Left ventricle myocardium superior (tissue), 1 donor: Measurements from ENCODE around the gene PIGC. TPM values are rescaled to one million over a fixed set of nuclear protein-coding genes. Genes with fewer than 3 reads are reported as not detected.

Experiments
- ATAC-seq: fragments of 200-7000 bp; cut with Tn5 transposase; one replicate; pipeline ENCODE4 v1.9.1; 2020; ENCODE audit warnings: mild to moderate bottlenecking, moderate library complexity
- DNase-seq: peaks from one replicate; pipeline ENCODE4 v3.0.0-alpha.2; 2020
- intact Hi-C: fragments of 100-400 bp; cut with micrococcal nuclease; formaldehyde crosslinking; loops from one replicate; pipeline ENCODE4 v1.11.0; 2022
- long read RNA-seq: library from polyadenylated mRNA; unstranded; transcript quantifications from one replicate; pipeline ENCODE4 v2.0.0, GENCODE V29; 2021
- total RNA-seq: library from RNA; stranded (reverse); fragmentation: NEBNext Ultra II Directional; extraction: Animal tissue kit (Norgen Biotek cat#: 25700); gene quantifications from one replicate; pipeline ENCODE4 v1.2.1, GENCODE V29; 2021
- donor health status: DM: no; HTN: yes; CAD: no; lungs with severe emphysema.

Gene PIGC
- 12.3 TPM for total RNA-seq
- long read RNA-seq, transcript PIGC-201 (2 exons, 1,447 nt): major isoform, 15 of 24 reads
- long read RNA-seq, partial matches to known transcripts: 0 of 24 reads
- long read RNA-seq, other reads (novel, unspliced or antisense): 8 of 24 reads

DNA sequence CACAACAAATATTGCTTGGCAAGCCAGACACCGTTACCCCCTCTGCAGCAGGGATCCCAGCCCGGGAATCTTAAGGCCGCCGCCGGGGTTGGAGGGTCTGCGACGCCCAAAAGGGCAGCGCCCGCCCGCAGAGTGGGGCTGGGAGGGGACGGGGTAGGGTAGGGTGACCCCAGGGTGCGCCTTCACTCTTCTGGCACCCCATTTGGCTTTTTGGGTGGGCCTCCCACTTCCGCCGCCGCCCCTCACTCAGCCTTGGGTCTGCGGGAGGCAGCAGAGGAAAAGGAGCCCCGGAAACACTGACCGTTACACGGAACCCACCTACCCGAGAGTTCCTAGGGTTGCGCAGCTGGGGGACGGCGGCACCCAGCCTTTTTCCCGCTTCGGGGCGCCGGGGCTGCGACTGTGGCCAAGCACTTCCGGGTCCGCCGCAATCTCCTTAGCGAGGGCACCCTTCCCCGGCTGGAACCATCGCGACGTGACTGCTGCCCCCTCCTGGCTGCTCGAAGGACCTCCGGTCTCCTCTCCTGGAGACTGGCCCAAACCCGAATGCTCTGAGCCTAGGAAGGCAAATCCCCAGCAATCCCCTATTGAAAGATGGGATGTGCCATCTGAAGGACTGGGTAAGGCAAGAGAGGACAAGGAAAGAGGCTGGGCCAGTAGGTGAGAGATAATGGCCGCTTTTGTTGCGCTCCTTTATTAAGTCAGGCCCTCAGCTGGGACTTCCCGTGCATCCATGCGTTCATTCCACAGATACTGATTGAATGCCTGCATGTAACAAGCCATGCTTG, at the start of gene PIGC:
TSS of gene PIGC (minus strand) at position 404 of the 788 bp plus-strand sequence. CDS start 1,447 bp downstream, outside the sequence.
- intact Hi-C loops: no loop called here

DNA sequence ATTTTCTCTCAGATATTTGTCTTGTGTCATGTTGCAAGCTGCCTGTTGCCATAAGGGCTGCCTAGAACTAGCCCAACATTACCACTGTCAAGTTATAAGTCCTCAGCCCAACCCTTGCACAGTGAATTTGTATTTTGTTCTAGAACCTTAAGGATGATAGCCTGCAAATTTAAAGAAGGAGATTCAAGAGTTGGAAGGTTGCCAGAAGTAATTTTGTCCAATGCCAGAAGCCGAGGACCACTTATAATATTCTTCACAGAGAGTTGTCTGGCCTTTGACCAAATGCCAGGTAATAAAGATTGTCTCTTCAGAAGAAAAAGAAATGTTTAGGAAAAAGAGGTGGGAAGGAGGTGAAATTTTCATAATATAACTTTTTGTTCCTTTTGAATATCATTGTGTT, 48.6 kb upstream of the PIGC start:
- ATAC-seq: no peak
- no peak for DNase-seq
- intact Hi-C loops: no loop called here

More for the DNA sequence above, at the start of gene PIGC:
- ATAC-seq (peak; percentile 100), DNase-seq (peak; percentile 93)

DNA sequence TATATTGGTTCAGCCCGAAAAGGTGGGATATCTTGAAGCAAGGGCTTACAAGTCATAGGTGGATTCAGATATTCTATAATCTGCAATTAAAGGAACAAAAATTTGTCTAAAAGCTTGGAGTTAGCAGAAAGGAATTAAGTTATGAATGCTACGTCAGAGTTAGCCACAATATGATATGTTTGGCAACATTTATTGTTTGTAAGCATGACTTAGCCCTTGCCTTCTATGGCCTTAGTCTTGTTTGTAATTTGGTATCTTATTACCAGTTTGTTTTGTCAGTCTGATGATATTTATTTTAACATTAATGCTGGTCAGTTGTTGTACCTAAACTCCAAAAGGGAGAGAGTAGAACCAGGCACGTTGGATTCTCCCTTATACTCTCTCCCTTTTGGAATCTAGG, 46.0 kb upstream of the PIGC start:
- ATAC-seq (no peak), DNase-seq (no peak)
- intact Hi-C loops: no loop called here

DNA sequence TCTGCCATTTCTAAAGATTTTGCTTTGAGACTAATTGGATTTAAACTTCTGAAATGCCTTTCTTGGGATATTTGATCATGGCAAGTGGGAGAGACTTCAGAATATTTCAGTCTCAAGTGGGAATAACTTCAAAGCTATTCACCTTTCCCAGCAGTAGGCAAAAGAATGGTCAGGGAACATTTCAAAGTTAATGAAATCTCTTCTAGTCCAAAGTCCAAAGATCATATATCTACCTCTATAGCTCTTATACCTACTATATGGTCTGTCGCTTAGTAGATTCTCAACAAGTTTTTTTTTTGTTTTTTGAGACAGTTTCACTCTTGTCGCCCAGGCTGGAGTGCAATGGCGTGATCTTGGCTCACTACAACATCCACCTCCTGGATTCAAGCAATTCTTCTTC, 44.5 kb upstream of the PIGC start:
- intact Hi-C loops: no loop called here
- DNase-seq (no peak), ATAC-seq (no peak)

DNA sequence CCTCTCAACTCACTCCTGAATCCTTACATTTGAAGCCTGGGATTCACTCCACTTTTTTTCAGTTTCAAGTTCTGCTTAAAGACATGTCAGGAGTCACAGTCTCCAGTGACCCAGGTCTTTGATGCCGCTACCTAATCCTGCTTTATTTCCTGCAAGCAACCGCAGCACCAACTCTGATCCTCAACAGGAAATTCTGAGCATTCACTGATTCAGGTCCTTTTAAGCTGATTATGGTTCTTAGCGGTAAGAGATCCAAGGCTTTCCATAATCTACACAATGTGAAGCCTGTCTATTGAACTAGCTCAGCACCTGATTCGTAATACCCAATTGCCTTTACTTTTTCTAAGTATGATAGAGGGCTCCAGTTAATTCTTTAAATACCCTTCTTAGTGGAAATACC, 43.7 kb upstream of the PIGC start:
- intact Hi-C loops: no loop called here
- DNase-seq (no peak), ATAC-seq (no peak)

DNA sequence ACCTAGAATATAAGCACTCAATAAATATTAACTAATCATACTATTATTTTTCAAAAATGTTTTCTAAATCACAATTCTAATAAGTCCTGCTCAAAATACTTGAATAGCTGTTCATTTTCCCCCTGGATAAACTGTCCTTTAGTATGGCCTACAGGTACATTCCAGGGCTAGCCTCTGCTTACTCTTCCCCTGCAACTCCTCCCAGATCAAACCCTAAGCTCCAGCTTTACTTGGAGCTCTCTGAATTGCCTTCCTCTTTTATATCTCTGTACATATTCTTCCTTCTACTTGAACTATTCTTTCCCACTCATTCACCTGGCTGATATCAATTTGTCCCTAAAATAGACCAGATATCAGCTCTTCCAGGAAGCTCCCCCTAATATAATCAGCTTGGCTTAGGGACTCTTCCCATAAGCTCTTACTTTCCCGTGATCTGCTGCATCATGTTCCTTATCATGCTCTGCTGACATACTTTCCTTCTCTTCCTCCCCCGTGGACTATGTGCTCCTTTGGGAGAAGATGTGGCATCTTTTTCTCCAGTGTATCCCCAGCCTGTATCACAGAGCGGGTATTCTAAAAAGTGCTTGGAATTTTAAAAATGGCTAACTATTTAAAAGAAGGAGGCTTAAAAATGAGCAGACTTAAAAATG, 43.1 kb upstream of the PIGC start:
- intact Hi-C loops: no loop called here
- ATAC-seq (no peak), DNase-seq (no peak)

DNA sequence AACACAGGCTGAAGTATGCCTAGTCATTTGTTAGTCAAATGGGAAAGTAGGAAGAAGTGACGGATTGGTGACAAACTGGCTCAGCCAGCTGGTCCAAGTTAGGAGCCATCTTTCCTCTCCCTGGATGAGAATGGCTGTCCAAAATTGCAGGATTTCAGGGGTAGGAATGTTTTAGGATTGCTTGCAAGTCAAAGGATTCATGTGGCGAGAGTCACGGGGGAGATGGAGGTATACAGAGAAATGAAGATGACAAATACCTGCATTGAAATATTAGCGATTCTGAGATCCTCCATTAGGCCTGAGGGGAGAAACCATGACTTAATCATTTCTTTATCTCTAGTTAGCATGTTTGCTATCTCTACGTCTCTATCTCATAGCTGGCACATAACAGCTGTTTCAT, 41.8 kb upstream of the PIGC start:
- DNase-seq (no peak), ATAC-seq (no peak)
- intact Hi-C loops: no loop called here

DNA sequence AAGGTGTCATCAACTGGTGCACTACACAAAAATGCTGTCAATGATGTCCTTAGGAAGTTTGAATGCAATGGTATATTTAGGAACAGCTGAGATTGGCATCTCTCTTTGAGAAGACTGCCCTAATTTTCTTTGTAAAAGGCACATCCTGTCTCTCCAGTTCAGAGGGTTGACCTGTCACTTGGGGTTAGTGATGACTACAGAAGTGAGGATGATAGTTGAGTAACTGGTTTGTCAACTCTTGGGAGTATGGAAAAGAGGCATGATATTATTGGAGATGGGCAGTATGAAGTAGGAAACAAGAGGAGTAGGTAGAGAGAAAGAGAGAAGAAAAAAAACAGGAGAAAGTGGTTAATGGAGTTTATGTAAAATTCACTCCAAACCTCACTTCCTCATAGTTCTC, 40.4 kb upstream of the PIGC start:
- intact Hi-C loops: no loop called here
- ATAC-seq (no peak), DNase-seq (no peak)

DNA sequence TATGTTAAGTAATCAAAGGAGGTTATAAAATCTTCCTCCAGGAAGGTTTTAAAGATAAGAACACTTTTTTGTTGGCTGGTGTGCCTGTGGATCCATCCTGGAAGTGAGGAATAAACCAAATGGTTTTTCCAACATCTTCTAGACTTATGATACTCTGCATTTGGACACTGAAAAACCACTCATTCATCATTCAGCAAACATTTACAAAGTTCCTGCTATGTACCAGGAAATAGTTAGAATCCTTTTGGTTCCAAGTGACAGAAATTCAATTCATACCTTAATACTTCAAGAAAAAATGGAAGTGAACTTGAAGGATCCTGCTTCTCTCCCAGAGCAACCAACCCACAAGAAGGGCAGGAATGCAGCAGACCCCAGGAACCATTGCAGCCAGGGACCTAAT, 39.6 kb upstream of the PIGC start:
- ATAC-seq (no peak), DNase-seq (no peak)
- intact Hi-C loops: no loop called here

DNA sequence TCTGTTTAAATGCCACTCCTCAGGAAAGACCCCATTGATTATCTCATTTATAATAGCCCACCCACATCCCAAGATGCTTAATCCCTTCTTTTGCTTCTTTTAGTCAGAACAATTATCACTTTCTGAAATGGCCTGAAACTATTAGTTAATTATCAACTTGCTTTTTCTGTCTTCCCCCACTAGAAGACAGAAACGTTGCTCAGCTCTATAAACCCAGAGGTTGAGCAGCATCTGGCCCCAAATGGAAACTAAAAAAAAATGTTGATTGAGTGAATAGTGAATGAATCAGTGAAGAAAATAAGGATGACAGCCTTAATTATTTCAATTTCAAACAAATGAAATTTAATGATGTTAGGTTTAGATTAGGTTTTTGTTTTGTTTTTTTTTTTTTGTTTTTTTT, 38.2 kb upstream of the PIGC start:
- intact Hi-C loops: no loop called here
- no peak for ATAC-seq
- no peak for DNase-seq

DNA sequence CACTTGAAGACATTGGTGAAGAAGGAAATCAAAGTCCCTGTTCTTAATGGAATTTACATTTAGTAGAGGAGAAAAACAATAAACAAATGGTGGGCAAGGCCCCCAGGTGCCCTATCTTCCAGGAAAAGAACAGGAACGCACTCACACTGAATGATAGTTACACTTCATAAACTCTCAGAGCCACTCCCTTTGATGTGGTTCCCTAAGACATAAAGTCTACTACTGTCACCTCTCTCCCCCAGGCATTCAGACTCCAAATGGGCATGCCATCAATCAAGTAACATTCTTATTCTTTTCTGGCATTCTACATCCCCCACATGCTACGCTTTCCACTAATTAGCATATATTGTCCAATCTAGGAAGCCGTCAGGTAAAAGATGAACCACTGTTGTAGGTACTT, 36.6 kb upstream of the PIGC start:
- intact Hi-C loops: no loop called here
- no peak for ATAC-seq
- no peak for DNase-seq

DNA sequence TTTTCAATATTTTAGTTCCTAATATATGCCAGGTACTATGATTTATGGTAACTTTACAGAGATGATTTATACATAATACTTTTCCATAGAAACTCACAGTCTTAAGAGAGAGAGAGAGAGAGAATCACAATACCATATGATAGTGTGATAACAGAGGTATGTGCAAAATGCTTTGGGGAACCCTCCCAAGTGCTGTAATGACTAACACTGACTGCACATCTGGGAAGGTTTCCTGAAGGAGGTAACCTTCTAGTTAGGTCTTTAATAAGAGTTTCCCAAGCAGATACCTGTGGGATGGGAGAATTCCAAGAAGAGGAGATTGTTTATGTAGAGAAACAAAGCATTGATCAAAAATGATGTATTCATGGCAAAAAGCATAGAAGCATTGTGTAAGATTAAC, 34.6 kb upstream of the PIGC start:
- intact Hi-C loops: no loop called here
- ATAC-seq (no peak), DNase-seq (no peak)

DNA sequence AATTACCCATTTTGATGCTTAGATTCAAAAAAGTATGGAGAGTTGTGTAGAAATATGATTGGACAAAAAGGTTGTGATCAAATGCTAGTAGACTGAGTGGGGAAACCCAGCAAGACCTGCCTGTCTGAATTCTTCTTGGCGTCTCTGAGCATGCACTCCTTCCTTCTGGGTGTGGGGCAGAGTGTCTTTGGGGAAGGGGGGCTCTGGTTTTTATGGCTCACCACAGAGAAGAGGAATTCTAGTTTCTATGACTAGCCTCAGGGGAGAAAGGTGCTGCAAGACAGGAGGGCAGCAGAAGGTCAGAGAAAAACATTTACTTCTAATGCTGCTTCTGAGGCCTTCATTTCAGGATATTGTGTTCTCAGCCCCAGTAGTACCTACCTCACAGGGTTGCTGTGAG, 33.9 kb upstream of the PIGC start:
- ATAC-seq (no peak), DNase-seq (no peak)
- intact Hi-C loops: no loop called here

DNA sequence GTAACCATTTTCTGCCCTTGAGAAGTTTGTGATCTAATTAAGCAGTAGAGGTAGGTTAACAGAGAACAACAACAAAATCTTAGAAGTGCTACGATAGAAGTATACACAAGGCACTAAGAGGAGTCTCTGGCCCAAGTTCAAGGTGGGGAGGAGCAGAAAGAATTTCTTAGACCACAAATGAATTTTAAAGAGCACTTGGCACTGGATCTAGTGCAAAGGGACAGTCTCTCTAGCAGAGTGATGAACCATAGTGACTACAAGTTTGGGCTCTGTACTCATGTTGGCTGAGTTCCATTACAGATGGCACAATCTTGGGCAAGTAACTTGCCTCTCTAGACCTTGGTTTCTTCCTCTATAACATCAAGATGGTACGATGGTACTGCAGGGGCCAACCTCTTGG, 33.3 kb upstream of the PIGC start:
- ATAC-seq (no peak), DNase-seq (no peak)
- intact Hi-C loops: no loop called here

DNA sequence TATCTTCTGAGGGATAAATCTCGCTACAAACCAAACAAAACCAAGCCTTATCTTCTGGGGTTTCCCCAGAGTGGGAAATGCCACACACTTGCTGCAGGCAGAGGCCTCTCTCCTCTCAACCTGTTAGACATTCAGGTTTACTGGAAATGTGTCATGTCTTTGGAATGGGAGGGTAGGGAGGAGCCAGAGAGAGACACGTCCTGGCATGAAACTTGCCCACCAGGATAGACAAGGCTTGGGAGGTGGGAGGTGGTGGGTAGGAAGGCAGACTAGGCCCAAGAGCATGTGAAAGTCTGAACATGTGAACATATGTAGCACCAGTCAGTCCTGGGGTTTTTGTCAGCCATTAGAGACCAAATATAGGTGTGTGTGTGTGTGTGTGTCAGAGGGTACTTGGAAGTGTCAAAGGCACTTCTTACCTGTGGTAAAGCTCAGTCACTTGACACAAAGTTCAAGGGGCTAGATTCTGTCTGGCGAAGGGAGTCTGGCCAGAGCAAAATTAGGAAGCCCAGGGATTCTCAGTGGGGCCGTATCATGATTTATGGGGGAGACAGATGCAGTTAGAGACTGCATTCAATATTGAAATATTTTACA, 32.4 kb upstream of the PIGC start:
- intact Hi-C loops: no loop called here
- DNase-seq (no peak), ATAC-seq (no peak)

DNA sequence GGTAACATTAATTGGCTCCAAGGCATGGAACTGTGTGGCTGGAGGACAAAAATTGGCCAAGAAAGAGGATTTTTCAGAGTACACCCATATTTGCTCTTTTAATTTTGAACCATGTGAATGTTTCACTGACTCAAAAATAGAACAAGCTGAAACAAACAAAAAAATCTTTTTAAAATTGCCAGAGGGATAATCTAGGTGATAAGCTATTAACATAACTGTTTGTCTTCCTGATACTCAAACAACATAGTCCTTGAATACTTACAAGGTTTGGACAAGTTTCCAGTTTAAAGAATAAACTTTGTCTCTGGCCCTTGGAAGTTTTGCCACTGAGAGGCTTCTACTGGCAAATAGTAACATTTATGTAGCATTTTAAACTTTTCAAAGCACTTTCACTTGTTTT, 30.0 kb upstream of the PIGC start:
- ATAC-seq (no peak), DNase-seq (no peak)
- intact Hi-C loops: no loop called here

DNA sequence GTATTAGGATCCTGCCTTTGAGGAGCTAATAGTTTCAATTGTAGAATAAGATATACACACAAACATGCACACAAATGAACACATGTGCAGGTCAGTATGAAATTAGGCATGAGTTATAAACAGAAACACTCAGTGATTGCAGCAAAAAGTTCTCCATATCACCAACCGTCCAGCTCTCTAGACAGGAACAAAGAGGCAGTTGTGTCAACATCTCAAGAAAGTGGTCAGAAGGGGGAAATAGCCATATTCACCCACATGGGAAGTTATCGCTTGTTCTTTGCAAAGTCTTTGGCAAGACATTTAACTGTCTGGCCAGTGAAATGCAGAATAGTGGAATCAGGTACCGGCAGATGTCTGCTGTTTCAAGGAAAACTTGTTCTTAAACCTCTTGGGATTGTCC, 29.4 kb upstream of the PIGC start:
- ATAC-seq: peak; percentile 18
- intact Hi-C loops: no loop called here
- DNase-seq: no peak

DNA sequence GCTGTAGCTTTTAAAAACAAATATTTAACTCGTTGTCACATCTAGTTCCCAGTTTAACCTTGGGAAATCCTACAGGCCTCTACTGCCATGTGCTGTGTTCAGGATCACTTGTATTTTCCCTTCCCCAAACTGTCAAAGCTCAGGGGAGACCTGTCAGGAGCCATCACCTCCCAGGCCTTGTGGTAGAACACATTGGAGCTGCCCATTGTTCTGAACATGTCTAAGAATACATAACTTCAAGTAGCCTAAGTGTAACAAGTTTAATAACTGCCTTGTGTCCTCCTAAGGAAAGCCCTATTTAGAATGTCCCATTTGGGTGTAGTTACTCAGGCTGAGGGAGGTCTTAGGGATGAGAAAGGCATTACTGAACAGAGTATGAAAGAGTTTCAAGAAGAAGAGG, 28.6 kb upstream of the PIGC start:
- no peak for DNase-seq
- intact Hi-C loops: no loop called here
- no peak for ATAC-seq

DNA sequence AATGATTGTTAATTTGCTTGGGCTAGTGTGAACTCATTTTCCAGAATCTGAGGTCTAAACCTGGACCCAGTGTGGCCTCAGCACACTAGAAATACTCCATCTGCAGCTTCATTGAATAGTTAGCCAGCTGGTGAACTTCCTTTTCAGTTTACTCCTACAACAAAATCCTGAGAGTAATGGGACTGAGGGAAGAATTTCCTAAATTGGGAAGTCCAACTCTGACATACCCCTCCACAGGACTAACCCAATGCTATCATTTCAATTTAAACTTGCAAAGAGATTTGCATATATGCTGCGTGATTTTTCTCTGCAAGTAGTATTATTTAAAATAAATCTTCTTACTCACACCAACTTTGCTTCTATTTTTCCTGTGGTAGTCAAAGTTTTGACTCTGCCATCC, 27.8 kb upstream of the PIGC start:
- no peak for DNase-seq
- intact Hi-C loops: no loop called here
- no peak for ATAC-seq

DNA sequence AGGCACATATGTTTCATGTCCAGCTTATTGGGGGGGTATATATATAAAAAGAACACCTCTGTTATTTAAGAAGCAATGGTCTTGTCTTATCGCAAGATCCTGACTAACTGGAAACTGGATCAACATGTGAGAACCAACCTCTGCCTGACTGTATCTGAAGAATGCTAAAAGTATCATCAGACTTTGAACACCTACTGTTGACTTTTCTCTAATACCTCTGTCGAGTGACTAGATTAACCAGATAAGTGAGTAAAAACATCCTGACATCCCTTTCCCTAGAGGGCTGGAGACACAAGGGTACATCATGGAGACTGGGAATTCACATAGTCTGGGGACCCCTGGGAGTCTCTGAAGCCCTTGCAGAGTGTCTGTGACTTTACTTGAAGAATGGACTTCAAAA, 26.3 kb upstream of the PIGC start:
- intact Hi-C loops: no loop called here
- ATAC-seq: no peak

DNA sequence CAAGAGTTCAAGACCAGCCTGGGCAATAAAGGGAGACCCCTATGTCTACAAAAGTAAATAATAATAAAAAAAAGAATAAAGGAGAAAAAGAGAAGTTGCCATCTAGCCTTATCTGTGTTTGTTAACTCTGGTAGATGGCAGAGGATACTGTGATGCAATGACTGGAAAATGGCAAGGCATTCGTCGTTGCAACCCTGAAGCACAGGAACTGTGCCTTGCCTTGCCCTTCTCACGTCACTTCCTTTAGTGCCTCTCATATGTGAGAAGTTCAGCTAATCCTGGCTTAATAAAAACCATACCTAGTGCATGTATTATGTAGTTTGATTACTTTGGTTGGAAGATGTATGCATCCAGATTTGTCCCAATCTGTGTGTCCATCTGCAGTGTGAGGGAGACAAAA, 25.8 kb upstream of the PIGC start:
- no peak for ATAC-seq
- DNase-seq: no peak
- intact Hi-C loops: no loop called here

More for the DNA sequence above, 26.3 kb upstream of the PIGC start:
- DNase-seq: no peak
